Transverse colon (tissue), 4 donors: ENCODE data around the gene PGP.

Source experiments
- EP300 ChIP-seq: sonication (generic); formaldehyde crosslinking; IDR thresholded peaks from one replicate; pipeline ENCODE4 v1.6.1; 2017; ENCODE audit warnings: antibody characterized with exemption, low read depth
- POLR2A ChIP-seq: fragments of 450-650 bp; IDR thresholded peaks from one replicate; pipeline ENCODE4 v1.6.1; 2016; ENCODE audit warnings: antibody characterized with exemption, mild to moderate bottlenecking, moderate library complexity
- POLR2AphosphoS5 ChIP-seq, 3 donors: sonication (generic); formaldehyde crosslinking; IDR thresholded peaks; one replicate each; pipeline ENCODE4 v1.6.1; 2016; ENCODE audit warnings: antibody characterized with exemption in 3 of 3
- TF ChIP-seq, protein P1 (sequence below), 5 experiments: fragments of 200-600 bp in 3 of 5; fragments of 450-650 bp in 2 of 5; sonication (generic) in 3 of 5; IDR thresholded peaks; 1 replicate in 2 of 5; 2 replicates in 3 of 5; pipeline ENCODE4 v1.5.1; 2016 to 2017; ENCODE audit warnings: antibody characterized with exemption in 5 of 5, inconsistent platforms in 3 of 5, mild to moderate bottlenecking in 2 of 5, moderate library complexity in 1 of 5

DNA sequence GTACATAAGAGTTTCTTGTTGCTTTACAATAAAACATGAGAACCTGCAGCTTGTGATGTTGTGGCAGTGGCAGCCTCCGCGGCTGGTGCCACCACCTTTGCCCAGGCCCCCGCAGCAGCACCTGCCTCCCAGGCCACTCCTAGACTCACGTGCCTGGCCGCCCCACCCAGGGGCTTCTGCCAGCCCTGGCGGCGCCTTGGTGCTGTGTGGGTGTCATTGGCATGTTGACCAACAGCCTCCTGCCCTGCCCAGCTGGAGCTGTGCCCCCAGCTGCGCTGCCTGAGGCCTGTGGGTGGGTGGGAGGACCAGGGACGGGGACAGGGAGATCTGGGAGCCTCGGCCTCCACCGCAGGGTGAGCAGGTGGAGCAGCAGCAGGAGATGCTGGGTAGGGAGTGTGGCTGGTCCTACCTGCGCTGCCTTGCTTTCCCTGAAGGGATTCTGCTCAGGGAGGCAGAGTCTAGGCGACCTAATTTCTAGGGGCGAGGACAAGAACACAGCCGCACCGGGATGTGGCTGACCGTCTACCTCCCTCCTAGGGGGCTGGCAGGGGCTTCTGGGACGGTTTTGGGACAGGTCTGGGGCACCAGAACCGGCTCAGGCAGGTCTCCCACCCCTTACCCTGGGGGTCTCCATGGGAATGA is 21.2 kb upstream of the PGP start:
- TF ChIP-seq POLR2A: no peak
- TF ChIP-seq, protein P1, sequence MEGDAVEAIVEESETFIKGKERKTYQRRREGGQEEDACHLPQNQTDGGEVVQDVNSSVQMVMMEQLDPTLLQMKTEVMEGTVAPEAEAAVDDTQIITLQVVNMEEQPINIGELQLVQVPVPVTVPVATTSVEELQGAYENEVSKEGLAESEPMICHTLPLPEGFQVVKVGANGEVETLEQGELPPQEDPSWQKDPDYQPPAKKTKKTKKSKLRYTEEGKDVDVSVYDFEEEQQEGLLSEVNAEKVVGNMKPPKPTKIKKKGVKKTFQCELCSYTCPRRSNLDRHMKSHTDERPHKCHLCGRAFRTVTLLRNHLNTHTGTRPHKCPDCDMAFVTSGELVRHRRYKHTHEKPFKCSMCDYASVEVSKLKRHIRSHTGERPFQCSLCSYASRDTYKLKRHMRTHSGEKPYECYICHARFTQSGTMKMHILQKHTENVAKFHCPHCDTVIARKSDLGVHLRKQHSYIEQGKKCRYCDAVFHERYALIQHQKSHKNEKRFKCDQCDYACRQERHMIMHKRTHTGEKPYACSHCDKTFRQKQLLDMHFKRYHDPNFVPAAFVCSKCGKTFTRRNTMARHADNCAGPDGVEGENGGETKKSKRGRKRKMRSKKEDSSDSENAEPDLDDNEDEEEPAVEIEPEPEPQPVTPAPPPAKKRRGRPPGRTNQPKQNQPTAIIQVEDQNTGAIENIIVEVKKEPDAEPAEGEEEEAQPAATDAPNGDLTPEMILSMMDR (IDR thresholded peaks at IDR 0.05): no peak
- no peak for TF ChIP-seq POLR2AphosphoS5 (IDR thresholded peaks at IDR 0.05)
- no peak for TF ChIP-seq EP300
